Measurements from ENCODE around the gene BSG.

DNA sequence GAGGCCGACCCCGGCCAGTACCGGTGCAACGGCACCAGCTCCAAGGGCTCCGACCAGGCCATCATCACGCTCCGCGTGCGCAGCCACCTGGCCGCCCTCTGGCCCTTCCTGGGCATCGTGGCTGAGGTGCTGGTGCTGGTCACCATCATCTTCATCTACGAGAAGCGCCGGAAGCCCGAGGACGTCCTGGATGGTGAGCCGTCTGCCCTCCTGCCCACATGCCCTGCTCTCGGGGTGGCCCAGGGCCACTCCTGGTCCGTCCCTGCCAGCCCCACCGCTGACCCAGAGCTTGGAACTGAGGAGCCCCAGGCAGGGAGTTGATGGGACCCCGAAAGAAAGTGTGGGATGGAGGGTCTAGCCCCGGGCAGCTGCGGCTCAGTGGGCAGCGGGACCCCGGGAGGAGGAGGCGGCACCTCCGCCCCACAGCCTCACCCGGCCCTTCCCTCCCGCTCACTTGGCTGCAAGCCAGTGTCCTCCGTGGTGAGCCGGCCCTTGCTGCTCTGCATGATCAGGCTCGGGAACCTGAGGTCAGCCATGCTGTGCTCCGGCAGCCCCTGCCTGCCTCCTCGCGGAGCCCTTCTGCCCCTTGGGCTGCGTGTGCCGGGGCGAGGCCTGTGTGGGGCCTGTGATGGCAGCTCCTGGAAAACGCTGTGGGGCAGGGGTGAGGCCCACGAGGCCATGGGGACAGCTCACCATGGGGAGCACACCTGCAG lies 9.2 kb downstream of the BSG start:
- no peak for TF ChIP-seq CTCF (conservative IDR thresholded peaks at IDR 0.05; ENCODE audit: low read length)
- no peak for TF ChIP-seq EZH2phosphoT487 (IDR thresholded peaks at IDR 0.05; ENCODE audit: borderline replicate concordance)

Data from Loucy (cell line).